Right atrium auricular region (tissue), 2 donors: ENCODE results near the gene MAP1B. TPM values are rescaled to one million over a fixed set of nuclear protein-coding genes. Genes with fewer than 3 reads are reported as not detected.
"Not testable (repeated sequence)": the region's sequence is repeated elsewhere in the genome, so short reads cannot be mapped to it uniquely, and the experiment has no call there.

Source experiments
- DNase-seq: peaks from one replicate; pipeline ENCODE4 v3.0.0-alpha.2; 2019; ENCODE audit warnings: low spot score
- H3K27ac ChIP-seq, 2 donors: fragments of 200-600 bp; sonication (generic); 1 replicate in 1 of 2; 2 replicates in 1 of 2; pipeline ENCODE4 v1.5.1; 2016 to 2019
- H3K27me3 ChIP-seq, 2 donors: fragments of 200-600 bp; sonication (generic); one replicate each; pipeline versions ENCODE4 v1.5.1 to v1.6.0; 2017 to 2019
- H3K36me3 ChIP-seq: fragments of 200-600 bp; sonication (generic); one replicate; pipeline ENCODE4 v1.5.1; 2016
- H3K4me1 ChIP-seq, 2 donors: fragments of 200-600 bp; sonication (generic); one replicate each; pipeline versions ENCODE4 v1.5.1 to v1.6.0; 2017 to 2019
- H3K4me3 ChIP-seq, 2 donors: fragments of 200-600 bp; sonication (generic); 1 replicate in 1 of 2; 2 replicates in 1 of 2; pipeline ENCODE4 v1.5.1; 2017 to 2019; ENCODE audit warnings: mild to moderate bottlenecking in 1 of 2, moderate library complexity in 1 of 2
- H3K9me3 ChIP-seq, 2 donors: fragments of 200-600 bp; sonication (generic); one replicate each; pipeline ENCODE4 v1.5.1; 2019
- total RNA-seq, 2 donors: library from RNA; depleted of rRNA; stranded (reverse); fragments of >200 nt; gene quantifications; one replicate each; pipeline ENCODE4 v1.1.0, GENCODE V29; 2016
- TF ChIP-seq, protein P1 (sequence below), 2 donors: fragments of 200-600 bp; sonication (generic); IDR thresholded peaks; one replicate each; pipeline ENCODE4 v1.5.1; 2019; ENCODE audit warnings: antibody characterized with exemption in 2 of 2

The MAP1B gene
- total RNA-seq, 2 donors from 2014 or later, result 203 to 558 TPM

DNA sequence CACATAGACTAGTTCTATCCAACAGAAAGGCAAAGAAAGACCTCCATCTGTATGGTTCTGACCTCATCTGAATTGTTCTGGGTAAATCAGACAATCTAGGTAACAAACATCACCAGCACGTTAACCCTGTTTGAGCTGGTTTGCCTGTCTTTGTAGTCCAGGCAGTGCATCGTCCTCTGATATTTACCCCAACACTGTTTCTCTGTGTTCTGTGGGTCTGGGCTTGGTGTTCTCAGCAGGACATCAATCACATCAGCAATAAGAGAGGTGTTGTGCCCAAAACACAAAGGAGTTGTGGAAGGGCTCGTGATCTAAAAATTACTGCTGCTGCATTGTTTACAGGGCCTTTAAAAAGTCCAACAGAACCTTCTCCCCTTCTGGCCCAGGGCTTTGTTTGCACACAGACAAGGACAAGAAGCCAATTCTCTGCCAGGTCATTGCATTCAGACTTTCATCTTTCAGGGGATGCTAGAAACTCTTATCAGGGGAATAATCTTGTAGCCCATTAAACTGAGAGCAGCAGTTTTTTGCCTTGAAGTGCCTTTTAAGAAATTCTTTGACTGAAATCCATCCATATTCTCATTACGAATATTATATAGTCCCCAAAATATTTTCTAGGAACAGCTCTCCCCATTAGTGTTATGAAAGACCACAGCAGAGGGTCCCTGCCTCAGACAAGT, 30.5 kb upstream of the MAP1B start:
- Histone ChIP-seq H3K27me3 (no peaks in the 10 kb centered on the region), H3K4me3 (no peak overlapping the region), H3K4me1 (no peaks in the 10 kb centered on the region), H3K27ac (no peak overlapping the region), H3K9me3 (no peaks in the 10 kb centered on the region), H3K36me3 (no peaks in the 10 kb centered on the region)
- TF ChIP-seq, protein P1, sequence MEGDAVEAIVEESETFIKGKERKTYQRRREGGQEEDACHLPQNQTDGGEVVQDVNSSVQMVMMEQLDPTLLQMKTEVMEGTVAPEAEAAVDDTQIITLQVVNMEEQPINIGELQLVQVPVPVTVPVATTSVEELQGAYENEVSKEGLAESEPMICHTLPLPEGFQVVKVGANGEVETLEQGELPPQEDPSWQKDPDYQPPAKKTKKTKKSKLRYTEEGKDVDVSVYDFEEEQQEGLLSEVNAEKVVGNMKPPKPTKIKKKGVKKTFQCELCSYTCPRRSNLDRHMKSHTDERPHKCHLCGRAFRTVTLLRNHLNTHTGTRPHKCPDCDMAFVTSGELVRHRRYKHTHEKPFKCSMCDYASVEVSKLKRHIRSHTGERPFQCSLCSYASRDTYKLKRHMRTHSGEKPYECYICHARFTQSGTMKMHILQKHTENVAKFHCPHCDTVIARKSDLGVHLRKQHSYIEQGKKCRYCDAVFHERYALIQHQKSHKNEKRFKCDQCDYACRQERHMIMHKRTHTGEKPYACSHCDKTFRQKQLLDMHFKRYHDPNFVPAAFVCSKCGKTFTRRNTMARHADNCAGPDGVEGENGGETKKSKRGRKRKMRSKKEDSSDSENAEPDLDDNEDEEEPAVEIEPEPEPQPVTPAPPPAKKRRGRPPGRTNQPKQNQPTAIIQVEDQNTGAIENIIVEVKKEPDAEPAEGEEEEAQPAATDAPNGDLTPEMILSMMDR (IDR thresholded peaks at IDR 0.05), result no peak
- DNase-seq, result no peak

DNA sequence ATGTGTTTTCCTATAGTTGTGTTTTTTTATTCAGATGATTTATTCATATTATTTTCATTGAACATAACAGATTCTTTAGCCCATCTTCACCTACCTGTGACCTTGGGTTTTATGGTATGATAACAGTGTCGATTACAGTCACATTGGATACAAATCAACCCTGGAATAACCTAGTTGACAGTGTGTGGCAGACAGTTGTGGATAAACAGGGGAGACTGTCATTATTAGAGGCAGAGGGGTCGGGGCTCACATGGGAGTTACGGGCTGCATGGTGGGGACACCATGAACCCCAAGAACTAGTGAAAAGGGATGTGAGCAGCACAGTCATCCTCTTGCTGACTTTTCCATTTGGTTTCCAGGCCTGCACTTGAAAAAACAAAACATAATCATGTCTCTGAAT, 29.9 kb upstream of the MAP1B start:
- no peak overlapping the region for H3K27ac ChIP-seq
- no peaks in the 10 kb centered on the region for H3K4me1 ChIP-seq
- H3K4me3 ChIP-seq, result no peak overlapping the region
- no peak for DNase-seq
- no peaks in the 10 kb centered on the region for H3K9me3 ChIP-seq
- TF ChIP-seq, protein P1 (IDR thresholded peaks at IDR 0.05), result no peak
- H3K36me3 ChIP-seq, result no peaks in the 10 kb centered on the region
- no peaks in the 10 kb centered on the region for H3K27me3 ChIP-seq

DNA sequence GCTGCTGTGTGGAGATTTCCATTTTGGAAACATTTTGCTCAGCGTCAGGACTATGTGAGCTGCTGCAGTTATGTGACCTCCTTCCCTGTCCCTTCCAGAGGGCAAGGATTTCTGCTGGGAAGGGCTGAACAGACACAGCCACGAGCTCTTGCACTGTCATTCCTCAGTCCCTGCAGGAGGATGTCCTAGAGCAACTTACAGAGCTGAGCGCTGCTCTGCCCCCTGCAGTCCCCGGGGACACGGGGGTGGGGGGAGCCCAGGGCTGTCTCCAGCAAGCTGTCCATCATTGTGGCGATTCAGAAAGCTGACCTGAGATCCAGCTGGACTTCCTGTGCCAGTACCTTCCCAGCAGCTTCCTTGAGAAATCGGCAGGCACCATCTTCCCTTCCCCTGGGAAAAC, 28.0 kb upstream of the MAP1B start:
- H3K4me1 ChIP-seq, result no peaks in the 10 kb centered on the region
- H3K4me3 ChIP-seq, result no peak overlapping the region
- no peak overlapping the region for H3K27ac ChIP-seq
- DNase-seq, result no peak
- TF ChIP-seq, protein P1 (IDR thresholded peaks at IDR 0.05), result peak in 1 of 2 donors; percentile 35
- H3K36me3 ChIP-seq, result no peaks in the 10 kb centered on the region
- no peaks in the 10 kb centered on the region for H3K27me3 ChIP-seq
- H3K9me3 ChIP-seq, result no peaks in the 10 kb centered on the region

DNA sequence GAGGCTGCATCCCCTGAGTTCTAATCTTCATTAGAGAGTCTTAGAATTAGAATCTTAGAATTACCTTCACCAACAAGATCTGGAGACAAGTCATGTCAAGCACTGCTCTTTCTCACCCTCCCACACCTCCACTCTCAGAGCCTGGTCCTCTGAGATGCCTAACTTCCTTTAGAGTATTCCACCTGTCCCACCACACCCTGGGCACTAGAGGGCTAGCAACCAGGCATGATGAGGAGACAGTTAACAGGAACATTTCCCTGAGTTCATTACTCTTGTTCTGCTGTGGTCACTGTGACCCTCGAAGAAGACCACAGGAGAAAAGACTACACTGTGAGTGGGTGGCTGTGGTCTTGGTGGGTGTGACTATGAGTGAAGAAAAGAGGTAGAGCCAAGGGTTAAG, 25.2 kb upstream of the MAP1B start:
- Histone ChIP-seq H3K27ac (no peak overlapping the region), H3K36me3 (no peaks in the 10 kb centered on the region), H3K4me3 (no peak overlapping the region), H3K27me3 (no peaks in the 10 kb centered on the region), H3K9me3 (no peaks in the 10 kb centered on the region), H3K4me1 (no peaks in the 10 kb centered on the region)
- no peak for DNase-seq
- TF ChIP-seq, protein P1 (IDR thresholded peaks at IDR 0.05), result no peak

DNA sequence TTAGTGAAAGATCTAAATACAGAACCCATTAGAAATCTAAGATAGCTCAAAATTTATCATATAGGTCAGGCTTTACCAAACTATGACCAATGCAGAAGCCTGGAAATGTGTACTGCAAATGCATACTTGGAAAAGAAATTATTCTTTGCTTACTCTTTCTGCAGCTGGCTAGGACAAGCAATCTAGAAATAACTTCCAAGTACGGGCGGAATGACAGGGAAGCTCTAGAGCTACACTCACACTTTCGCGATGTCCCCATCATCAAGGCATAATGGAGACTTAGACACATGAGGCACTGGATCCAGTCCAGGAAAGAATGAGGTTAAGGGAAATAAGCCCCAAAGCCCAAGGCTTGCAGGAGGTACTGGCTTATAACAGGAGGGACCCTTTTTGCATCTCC, 22.4 kb upstream of the MAP1B start:
- no peaks in the 10 kb centered on the region for H3K27me3 ChIP-seq
- TF ChIP-seq, protein P1 (IDR thresholded peaks at IDR 0.05), result no peak
- H3K27ac ChIP-seq, result no peak overlapping the region
- no peaks in the 10 kb centered on the region for H3K36me3 ChIP-seq
- no peak overlapping the region for H3K4me3 ChIP-seq
- H3K4me1 ChIP-seq, result no peaks in the 10 kb centered on the region
- no peak for DNase-seq
- H3K9me3 ChIP-seq, result no peaks in the 10 kb centered on the region

DNA sequence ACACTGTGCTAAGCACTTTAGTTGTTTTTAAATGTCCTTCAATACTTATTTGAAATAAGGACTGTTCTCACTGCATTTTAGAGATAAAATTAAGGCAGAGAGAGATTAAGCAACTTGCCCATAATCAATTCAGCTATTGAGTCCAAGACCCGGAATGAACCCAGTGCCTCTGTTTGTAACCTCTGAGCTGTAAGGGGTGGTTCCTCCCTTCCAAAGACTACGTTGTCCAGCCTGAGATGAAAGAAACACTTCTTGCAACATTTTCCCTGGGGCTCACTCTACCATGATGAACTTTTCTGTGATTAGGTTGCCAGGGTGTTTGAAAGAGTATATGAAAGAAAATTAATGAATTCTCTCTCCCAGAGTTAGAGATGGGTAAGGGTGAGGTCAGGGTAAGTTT, 22.0 kb upstream of the MAP1B start:
- no peak for DNase-seq
- Histone ChIP-seq H3K4me1 (no peaks in the 10 kb centered on the region), H3K9me3 (no peaks in the 10 kb centered on the region), H3K4me3 (no peak overlapping the region), H3K27me3 (no peaks in the 10 kb centered on the region), H3K36me3 (no peaks in the 10 kb centered on the region), H3K27ac (no peak overlapping the region)
- TF ChIP-seq, protein P1 (IDR thresholded peaks at IDR 0.05), result no peak

DNA sequence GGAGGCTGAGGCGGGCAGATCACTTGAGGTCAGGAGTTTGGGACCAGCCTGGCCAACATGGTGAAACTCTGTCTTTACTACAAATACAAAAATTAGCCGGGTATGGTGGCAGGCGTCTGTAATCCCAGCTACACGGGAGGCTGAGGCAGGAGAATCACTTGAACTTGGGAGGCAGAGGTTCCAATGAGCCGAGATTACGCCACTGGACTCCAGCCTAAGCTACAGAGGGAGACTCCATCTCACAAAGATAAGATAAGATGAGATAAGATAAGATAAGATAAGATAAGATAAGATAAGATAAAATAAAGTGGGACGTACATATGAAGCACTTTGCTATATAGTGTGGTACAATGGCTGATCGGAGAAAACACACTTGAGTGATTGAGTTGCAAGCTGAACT, 17.6 kb upstream of the MAP1B start:
- DNase-seq, H3K27me3 ChIP-seq: not testable (repeated sequence)

More for the DNA sequence above, 17.6 kb upstream of the MAP1B start:
- not testable (repeated sequence) for H3K9me3 ChIP-seq, H3K36me3 ChIP-seq, H3K27ac ChIP-seq, H3K4me1 ChIP-seq, H3K4me3 ChIP-seq
